ENCODE results near the gene PEAK3.

Gene PEAK3, protein sequence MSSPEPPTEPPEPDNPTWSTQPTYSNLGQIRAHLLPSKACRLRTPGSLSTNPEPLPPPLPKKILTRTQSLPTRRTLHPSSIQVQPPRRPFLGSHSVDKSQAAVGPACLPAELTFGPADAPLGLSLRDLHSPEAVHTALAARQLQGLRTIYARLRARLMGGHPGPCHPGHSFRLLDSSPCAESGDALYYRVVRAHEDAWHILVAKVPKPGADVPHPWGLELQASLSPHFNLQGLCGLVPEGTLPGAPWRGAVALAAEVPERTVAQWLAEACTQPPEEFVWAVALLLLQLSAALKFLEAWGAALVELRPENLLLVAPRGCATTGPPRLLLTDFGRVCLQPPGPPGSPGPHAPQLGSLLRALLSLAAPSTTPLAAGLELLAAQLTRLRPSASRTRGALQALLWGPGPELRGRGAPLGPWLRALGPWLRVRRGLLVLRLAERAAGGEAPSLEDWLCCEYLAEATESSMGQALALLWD

DNA sequence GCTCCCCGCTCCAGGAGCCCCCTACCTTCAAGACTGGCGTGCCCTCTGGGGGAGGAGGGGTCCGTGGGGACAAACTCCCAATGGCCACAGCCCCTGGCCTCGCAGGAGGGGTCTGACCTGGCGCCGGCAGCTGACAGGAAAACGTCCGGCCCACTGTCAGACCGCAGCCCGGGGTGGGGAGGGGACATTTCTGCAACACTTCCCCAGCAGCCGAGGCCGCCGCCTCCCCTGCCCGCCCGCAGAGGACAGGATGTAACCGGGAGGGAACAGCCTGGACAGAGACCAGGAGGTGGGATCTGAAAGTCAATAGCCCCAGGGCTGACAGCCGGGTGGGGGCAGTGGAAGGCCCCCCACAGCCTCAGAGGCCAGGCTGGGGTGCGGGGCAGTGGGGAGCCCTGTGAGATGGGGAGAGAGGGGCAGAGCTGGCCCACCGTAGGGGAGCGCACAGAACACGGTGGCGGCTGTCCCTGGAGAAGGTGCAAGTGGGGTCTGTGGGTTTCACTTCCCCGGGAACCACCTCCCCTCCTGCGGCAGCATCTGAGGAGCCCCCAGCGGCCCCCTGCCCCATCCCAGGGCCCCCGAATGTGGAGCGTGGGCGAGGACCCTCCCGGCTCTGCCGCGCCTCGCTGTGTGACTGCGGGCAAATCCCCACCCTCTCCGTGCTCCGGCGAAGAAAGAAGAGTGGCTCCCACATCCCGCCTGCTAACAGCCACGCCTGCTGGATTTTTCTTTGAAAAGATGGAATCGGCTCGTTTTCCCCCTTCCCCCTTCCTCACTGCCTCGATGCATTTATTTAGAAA is at the start of gene PEAK3:
TSS of gene PEAK3 (minus strand) at position 114 of the 800 bp plus-strand sequence. CDS start 1,244 bp downstream, outside the sequence.
- peak in 1 of 6 experiments; percentile 36 for DNase-seq

DNA sequence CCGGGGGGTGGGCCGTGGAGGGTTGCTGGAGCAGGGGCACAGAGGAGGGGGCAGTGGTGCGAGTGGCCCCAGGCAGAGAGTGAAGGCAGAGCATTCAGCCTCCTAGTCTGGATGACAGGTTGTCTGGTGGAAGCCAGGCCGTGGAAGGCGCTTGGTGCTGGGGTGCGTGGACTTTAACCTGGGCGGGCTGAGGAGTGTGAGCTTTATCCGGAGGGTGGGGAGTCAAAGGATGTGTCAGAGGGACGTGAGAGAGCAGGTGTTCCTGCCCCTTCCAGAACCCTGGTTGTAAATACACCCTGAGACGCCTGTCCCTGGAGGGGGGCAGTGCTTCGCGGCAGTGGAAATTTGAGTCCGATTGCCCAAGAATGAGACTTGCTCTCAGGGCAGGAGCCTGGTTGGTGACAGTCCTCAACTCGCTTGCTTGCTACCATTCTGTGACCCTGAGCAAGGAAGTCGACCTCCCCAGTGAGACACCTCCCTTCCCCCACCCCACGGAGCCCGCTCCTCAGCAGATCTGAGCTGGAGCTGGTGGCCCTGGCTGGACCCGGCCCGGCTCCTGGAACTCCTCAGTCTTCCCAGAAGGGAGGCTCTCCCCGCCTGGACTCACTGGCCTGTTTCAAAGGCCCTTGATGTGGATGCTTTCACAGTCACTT is 48.8 kb upstream of the PEAK3 start:
- DNase-seq, result no peak

DNA sequence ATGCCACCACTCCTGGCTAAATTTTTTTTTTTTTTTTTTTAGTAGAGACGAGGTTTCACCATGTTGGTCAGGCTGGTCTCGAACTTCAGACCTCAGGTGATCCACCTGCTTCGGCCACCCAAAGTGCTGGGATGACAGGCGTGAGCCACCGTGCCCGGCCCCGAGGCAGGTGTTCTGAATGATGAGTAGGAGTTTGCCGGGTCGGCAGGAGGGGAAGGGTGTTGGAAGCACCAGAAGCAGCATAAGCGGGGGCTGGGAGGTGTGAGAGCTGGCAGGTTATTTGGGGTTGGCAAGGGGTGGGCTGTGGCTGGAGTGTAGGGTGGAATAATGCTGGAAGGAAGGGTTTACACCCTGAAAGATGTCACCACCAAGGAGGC is 48.3 kb upstream of the PEAK3 start:
- no peak for DNase-seq

DNA sequence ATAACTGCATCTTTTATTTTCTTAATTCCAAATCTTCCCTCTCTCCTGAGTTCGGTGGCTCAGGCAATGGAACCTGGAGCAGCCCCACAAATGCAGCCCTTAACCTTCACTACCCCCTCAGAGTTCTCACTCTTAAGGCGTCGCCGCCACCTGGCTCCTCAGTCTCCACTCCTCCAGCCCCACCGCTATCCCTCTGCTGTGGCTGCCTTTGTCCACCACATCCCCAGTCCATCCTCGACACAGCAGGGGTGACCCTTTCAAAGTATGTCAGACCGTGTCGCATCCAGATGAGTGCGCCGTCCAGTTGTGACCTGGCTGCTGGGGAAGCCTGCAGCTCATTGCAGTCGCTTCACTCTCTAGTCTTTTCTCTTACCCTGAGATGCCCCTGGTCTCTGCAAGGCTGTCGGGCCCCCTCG is 47.5 kb upstream of the PEAK3 start:
- DNase-seq, result no peak

DNA sequence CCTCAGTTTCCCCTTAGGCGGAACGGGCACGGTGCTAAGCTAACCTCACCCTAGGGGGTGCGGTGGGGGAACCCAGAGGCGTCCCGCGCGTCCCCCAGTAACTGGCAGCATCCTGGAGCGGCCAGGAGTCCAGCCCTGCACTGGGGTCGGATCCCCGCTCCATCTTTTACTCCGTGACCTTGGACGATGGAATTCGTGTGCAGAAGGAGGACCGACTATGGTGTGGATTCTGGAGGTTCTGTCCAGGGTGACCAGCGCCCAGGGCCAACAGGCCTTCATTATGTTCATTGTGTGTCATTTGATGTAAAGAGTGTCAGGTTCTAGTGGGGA is 47.1 kb upstream of the PEAK3 start:
- peak in 1 of 6 experiments; percentile 23 for DNase-seq

DNA sequence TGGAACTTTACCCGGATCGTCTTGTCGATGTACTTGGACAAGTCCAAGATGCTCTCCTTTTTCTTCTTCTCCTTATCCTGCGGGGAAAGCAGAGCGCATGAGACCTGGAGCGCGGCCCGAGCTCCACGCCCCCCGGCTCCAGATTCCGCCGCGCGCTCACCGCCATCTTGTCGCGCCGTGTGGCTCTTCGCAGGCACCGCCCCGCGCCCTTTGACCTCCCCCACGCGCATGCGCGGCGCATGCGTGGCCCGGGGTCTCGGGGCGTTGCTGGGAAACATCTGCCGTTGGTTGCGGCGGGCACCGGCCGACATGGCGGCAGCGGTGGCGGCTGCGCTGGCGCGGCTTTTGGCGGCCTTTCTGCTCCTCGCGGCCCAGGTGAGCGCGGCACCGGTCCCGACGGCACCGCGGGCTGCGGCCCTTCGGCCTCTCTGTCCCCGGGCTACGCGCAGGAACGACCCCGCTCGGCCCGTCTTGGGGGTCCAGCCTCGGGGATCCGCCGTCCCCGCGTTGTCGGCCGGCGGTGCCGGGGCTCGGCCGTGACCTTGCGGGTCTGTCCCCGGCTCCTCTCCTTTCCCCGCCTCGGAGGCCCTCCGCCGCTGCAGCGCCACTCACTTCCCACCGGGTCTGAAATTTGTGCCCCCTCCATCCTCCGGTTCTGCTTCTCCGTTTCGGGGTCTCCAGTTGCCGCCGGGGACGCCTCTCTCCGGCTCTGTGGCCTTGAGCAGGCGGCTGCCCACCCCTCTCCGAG is 46.6 kb upstream of the PEAK3 start, which contains the start of the genes LSM7 and SPPL2B:
TSS of gene LSM7 (minus strand) at position 186 of the 748 bp plus-strand sequence. CDS start at position 166, 20 bp downstream.
TSS of gene SPPL2B (plus strand) at position 284 of the 748 bp plus-strand sequence. CDS start at position 310, 26 bp downstream.
- peak; percentile 86 to 92 (median 90) for DNase-seq

DNA sequence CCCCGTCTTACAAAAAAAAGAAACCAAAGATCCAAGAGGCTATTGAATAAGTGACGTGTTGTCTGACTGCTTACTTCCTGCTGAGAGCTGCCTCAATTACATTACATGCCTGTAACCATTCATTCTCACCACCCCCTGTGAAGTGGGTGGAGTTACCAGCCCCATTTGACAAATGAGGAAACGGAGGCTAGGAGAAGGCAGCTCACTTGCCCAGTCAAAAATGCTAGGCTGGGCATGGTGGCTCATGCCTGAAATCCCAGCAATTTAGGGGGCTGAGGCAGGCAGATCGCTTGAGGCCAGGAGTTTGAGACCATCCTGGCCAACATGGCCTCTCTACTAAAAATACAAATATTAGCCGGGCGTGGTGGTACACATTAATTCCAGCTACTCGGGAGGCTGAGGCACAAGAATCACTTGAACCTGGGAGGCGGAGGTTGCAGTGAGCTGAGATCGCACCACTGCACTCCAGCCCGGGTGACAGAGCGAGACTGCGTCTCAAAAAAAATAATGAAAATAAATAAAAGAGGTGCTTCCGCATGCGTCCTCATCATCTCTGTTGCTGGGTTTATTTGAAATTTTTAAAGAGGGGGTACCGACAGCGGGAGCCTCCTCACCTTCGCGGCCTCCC is 45.9 kb upstream of the PEAK3 start:
- peak in 5 of 6 experiments; percentile 15 to 61 (median 47) for DNase-seq

DNA sequence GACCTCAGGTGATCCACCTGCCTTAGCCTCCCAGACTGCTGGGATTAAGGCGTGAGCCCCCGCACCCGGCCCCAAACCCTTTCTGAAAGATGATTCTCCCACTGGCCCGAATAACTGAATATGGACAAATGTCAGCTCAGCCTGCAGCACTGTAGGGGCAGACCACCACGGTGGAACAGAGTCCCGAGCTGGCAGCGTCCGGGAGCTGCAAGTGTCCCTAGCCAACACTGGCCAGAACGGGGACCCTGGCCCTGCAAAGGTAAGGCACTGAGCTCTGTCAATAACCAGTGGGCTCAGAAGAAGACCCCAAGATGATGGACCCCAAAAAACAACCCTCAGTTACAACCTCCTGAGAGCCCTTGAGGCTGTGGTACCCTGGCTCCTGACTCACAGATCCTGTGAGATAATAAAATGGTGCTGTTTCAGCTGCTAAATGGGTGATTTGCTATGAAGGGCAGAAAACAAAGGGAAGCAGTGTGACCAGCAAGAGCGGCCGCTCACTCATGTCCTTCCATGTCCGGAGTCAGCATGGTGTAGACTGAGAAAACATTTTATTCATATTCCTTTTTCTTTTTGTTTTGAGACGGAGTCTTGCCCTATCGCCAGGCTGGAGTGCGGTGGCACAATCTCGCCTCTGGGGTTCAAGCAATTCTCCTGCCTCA is 44.9 kb upstream of the PEAK3 start:
- DNase-seq, result no peak

DNA sequence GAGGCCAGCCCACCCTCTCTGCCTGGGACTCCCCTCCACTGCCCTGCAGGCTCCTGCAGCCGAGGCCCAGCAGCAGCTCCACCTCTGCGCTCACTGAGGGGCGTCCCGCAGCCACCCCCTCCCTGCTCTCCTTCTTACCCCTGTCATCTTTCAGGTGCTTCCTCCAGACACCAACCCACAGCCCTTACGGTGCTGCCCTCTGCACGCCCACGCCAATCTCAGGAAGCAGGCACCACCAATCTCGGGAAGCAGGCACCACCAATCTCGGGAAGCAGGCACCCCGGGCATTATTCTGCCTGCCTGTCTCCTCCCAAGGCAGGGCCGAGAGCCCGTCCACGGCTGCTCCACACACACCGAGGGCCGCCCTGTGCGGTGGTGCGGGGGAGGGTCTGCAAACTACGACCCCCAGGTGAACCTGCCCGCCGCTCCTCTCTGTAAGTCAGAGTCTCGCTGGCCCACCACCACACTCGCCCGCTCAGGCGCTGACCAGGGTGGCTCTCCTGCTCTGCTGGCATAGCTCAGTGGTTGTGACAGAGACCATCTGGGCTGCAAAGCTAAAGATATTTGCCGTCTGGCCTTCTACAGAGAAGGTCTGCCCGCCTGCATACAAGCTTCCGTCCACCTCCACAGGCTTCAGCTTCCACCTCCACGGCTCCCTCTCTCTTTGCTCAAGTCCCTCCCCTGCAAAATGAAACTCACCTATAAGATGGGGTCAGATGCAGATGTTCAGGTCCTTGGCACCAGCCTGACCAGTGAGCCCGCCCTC is 43.5 kb upstream of the PEAK3 start:
- no peak for DNase-seq

DNA sequence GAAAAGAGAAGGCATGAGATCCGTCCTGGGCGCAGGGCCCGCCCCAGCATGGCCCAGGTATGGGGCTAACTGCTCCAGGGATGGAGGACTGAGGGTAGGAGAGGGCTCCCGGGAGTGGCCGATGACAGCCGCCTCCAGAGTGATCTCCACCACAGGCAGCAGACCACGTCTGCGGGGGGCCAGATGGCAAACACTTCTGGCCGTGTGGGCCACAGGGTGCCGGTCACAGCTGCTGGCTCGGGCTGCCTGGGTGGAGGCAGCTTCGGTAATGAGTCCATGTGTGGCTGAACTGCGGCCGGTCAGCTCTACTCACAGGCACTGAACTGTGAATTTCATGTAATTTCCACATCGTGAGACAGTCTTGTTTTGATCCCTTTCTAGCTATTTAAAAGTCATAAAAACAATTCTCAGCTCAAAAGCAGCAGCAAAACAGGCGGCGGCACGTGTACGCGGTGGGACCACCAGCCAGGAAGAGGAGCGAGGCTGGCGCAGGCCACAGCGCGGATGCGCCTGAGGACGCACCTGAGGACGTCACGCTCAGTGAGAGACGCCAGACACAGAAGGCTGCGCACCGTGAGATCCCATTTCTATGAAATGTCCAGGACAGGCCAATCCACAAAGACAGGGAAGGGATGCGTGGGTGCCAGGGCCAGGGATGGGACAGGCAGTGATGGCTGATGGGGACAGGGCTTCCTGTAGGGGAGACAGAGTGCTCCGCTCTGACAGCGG is 42.4 kb upstream of the PEAK3 start:
- no peak for DNase-seq

DNA sequence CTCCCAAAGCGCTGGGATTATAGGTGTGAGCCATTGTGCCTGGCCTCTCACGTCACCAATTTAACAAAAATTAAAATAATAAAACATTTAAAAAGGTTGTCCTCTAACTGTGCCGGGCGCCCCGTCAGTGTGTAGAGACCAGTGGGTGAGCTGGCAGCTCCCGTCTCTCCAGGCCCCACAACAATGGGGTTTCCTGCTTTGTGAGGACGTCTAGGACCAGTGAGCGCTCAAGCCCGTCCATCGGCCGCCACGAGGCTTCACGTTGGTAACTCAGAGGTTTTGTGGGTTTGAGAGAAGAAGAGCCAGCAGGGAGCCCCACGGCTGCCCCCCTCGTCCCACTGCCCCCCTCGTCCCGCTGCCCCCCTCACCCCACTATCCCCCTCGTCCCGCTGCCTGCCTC is 41.7 kb upstream of the PEAK3 start:
- DNase-seq, result no peak

DNA sequence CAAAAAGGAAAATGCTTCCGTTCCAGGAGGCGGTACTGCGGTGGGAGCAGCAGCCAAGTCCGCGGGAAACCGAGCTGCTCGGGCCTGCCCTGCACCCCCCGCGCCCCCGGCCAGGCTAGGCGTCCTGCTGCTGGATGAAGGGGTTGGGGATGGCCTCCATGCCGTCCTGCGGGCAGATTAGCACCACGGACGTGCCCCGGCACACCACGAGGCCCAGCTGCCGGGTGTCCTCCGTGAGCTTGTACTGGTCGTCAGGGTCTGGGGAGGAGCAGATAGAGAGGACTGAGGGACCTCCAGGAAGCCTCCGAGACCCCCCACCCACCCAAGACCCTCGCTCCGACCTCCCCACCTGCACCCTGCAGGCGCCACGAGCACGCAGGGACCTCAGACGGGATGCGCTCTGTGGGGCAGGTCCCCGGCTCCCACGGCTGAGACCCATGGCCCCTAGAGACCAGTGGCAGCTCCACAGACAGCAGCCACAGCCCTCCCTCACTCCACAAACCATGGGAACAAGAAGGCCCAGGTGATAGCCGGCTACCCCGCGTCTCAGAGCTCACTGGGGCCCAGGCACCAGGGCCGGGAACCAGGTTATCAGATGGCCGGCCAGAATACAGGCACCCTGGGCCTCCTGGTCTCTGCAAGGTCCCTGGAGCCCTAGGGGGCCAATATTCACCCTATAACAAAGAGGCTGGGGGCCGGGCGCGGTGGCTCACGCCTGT is 39.7 kb upstream of the PEAK3 start:
- DNase-seq, result no peak

DNA sequence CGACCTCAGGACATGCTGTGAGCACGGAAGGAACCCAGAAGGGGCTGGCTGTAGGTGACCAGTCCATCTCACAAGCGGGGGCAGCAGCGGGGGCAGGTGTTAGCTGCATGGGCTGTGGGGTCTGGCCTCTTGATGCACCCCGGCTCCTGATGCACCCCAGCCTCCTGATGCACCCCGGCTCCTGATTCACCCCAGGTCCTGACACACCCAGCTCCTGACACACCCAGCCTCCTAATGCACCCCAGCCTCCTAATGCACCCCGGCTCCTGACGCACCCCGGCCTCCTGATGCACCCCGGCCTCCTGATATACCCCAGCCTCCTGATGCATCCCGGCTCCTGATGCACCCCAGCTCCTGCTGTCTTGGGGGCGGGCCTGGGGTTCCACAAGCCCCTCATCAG is 39.0 kb upstream of the PEAK3 start:
- DNase-seq, result no peak

DNA sequence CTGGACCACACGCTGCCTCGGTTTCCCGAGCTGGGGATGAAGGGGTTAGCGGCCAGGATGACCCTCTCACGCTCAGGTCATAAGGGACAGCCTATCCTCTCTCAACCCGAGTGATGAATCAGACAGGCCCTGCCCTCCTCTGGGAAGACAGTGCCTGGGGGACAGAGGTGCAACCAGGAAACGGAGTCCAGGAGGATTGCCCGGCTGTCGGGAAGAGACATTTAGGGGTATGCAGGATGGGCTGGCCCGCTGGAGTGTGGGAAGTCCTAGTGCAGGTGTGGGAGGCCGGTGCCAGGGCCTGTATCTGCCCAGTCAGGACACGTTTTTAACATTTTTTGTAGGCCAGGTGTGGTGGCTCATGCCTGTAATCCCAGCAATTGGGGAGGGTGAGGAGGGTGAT is 38.1 kb upstream of the PEAK3 start:
- no peak for DNase-seq

DNA sequence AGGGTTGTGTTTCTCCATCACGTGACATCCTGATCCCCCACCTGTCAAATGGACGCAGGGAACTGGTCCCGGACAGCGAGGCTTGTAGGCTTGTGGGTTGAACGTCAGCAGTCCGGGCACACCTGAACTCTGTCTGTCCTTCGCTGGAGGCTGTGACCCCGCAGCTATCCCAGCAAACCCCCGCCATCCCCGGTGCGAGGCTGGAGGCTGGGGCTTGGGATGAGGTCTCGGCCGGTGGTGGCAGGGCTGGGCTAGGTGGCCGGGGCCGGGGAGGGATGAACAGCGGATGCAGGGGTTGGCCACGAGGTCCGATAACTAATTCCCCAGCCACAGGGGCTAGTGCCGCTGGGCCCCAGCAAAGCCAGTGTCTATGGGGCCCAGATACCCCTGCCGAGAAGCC is 37.6 kb upstream of the PEAK3 start:
- DNase-seq, result no peak

DNA sequence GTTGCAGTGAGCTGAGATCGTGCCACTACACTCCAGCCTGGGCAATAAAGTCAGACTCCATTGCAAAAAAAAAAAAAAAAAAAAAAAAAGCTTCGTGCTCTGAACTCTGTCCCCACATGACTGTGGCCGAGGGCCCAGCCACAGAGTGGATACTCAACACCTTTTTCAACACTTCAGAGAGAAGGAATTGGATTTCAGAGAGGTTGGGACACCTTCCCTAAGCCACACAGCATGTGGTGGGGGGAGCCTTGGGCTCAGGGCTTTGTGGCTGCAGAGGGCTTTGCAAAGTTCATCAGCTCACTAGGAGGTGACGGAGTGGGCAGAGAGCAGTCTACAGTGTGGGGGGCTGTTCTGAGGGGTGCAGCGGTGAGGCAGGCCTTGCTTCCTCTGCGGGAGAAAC is 36.9 kb upstream of the PEAK3 start:
- DNase-seq, result no peak

DNA sequence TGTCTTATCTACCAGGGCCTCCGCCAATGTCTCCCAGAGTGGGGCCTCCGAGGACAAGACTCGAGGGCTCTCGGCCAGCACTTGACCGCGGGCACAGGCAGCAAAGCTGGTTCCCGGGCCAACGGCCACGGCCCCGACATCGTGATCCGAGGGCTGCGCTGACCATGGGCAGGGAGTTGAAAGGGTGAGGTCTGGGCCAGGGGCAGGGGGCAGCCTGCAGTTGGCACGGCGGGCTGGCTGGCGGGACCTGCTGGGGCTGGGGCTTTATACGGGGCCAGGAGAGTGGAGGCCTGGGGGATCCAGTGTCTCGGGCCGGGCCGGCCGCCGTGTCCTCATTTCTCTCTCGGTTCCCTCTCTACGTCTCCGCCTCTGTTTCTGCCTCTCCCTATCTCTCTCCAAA is 35.8 kb upstream of the PEAK3 start:
- no peak for DNase-seq

DNA sequence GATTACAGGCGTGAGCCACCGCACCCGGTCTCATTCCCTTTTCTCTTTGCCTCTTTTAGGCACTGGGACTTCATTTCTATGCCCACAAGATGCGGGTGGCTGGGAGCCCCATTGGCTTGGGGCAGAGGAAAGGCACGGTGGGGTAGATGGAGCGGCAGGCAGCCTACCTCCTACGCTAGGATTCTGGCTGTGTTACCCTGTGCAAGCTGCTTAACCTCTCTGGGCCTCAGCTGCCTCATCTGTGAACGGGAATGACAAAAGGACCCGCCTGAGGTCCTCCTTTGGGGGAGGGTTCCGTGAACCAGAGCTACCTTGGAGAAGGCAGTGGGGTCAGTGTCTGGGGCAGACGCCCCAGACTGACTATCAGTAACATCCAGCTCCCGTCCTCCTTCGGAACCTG is 35.3 kb upstream of the PEAK3 start:
- DNase-seq, result no peak

DNA sequence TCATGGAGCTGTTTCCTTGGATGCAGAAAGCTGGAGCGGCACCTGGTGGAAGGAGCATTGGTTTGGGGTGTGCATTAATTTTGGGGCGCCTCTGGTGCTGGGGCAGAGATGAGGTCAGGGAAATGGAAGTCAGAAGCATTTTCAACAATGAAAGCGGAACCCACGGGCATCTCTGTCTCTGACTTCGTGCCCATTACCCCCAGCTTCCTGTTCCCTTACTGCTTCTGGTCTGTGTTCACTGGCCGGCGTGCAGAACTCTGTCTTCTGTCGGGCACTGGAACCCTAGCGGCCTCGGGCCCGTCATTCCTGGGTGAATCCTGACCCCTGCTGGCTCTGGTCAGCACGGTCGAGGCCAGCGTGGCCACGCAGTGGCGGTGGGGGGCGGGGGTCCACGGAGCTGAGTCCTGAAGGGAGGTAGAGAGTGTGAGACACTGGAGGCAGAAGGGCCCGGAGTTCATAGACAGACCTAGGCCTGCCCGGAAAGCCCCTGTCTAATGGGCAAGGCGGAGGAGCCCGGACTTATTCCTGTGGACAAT is 33.9 kb upstream of the PEAK3 start:
- DNase-seq, result peak in 1 of 6 experiments; percentile 16

Measured in stimulated activated naive CD4-positive, alpha-beta T cell (primary cell).